GM18519 (cell line): ENCODE measurements around the gene MED4.

ENCODE experiments used
- ATAC-seq: cut with Tn5 transposase; IDR thresholded peaks from one replicate; pipeline ENCODE4 v1.9.1; 2021; ENCODE audit warnings: mild to moderate bottlenecking, moderate library complexity; ENCODE audit not compliant: unreplicated experiment, low FRiP score

MED4 gene, protein sequence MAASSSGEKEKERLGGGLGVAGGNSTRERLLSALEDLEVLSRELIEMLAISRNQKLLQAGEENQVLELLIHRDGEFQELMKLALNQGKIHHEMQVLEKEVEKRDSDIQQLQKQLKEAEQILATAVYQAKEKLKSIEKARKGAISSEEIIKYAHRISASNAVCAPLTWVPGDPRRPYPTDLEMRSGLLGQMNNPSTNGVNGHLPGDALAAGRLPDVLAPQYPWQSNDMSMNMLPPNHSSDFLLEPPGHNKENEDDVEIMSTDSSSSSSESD

DNA sequence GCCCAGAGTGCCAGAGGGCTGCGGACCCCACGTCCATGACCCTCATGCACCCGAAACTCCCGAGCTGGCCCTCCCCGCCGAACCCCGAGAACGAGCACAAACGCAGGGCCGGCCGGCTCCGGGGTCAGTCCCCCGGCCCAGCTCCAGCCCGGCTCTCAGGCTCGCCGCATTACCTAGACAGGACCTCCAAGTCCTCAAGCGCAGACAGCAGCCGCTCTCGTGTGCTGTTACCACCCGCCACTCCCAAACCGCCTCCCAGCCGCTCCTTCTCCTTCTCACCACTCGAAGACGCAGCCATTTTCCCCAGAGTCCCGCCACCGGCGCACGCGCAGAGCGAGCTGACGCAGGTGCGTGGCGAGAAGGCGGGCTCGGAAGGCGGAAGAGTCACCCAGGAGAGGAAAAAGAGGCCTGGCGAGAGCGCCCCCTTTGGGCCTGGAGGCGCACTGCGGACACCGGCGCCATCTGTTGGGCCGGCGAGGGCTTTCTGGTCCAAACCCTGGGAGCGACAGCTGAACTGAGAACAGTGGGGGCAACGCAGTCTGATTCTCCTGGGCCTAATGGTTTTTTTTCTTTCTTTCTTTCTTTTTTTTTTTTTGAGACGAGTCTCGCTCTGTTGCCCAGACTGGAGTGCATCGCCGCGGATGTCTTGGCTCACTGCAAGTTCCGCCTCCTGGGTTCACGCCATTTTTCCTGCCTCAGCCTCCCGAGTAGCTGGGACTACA, at the start of gene MED4:
MED4 (minus strand) TSS at position 324 of the 722 bp plus-strand sequence; CDS start at position 298, 26 bp downstream.
- ATAC-seq: peak; percentile 93

DNA sequence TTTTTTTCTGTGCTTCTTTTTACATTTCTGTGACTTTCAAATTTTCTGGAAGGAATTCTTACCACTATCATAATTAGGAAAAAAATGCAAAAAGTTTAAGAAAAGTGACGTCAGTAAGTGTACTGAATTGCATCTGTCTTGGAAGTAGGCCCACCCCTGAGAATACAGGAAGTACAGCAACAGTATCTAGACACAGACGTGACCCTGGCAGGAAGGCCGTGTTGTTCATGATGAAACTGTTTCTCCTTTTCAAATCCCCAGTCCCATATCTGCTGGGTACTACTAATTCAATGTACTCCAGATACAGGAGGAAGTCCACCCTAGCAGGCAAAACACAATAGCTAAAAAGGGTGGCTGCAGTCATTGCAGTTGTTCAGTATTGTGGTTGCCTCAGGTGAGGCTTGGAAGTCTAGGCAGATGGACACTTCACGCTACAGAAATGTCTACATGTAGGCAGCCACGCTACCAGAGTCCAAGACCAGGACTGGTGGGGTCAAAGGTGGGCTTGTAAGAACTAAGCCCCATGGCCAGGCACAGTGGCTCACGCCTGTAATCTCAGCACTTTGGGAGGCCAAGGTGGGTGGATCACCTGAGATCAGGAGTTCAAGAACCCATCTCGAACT, 49.6 kb upstream of the MED4 start:
- no peak for ATAC-seq

DNA sequence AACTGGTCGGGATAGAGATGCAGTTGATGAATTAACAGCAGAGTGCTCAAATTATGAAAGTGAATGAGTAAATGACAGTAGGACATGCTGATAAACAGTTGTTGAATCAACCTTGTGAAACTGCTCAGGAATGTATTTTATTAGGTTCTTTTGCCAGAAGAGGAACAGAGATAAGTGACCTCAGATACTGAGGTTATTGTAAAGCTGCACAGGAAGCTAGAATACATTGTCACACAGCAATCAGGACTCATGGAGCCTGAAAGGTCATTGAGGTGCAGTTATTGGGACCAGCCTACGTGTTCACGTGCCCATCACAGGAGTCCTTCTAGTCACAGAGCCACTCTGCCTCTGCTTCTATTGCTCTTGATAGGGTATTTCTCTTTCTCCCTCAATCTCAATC, 47.5 kb upstream of the MED4 start:
- ATAC-seq: peak; percentile 77

DNA sequence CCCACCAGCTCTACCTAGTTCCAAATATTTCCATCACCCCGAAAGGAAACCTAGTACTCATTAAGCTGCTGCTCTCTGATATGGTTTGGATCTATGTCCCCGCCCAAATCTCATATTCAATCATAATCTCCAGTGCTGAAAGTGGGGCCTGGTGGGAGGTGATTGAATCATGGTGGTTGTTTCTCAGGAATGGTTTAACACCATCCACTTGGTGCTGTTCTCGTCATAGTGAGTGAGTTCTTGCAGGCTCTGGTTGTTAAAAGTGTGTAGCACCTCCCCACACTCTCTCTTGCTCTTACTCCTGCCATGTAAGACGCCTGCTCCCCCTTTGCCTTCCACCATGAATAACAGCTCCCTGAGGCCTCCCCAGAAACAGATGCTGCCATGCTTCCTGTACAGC, 43.4 kb upstream of the MED4 start:
- no peak for ATAC-seq

DNA sequence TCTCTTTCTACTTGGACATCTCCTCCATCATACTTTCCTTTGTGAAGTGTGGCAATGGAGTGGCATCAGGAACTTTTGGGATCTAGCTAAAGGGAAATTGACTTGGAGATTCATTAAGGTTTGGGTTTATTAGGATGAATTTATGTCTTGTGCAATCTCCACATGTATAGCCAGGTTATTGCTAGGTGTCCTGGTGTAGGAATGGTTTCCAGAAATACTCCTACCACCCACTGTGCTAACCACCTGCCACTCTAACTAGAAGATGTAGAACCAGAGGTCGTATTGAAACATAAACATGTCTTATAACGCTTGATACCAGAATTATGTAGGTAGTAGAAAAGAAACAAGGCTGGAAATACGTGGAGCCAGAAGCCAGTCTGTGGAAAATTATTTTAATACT, 38.1 kb upstream of the MED4 start:
- no peak for ATAC-seq

DNA sequence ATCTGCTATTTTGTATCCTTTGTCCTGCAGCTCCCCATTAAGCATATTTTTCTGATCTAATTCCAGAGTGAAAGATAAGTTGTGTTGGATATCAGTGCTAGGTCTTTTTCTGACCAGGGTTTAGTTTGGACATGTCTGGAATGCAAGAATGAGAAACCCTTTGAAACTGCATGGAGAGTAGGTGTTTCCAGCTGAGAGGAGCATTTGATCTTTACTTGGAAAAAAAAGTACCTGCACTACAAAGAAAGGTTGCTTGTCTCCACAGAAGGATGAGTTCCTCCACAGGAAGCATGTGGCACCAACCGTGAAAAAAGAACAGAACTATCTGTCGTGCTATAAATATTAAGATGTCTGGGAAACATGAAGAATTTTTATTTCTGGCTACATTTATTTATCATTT, 36.6 kb upstream of the MED4 start:
- no peak for ATAC-seq

DNA sequence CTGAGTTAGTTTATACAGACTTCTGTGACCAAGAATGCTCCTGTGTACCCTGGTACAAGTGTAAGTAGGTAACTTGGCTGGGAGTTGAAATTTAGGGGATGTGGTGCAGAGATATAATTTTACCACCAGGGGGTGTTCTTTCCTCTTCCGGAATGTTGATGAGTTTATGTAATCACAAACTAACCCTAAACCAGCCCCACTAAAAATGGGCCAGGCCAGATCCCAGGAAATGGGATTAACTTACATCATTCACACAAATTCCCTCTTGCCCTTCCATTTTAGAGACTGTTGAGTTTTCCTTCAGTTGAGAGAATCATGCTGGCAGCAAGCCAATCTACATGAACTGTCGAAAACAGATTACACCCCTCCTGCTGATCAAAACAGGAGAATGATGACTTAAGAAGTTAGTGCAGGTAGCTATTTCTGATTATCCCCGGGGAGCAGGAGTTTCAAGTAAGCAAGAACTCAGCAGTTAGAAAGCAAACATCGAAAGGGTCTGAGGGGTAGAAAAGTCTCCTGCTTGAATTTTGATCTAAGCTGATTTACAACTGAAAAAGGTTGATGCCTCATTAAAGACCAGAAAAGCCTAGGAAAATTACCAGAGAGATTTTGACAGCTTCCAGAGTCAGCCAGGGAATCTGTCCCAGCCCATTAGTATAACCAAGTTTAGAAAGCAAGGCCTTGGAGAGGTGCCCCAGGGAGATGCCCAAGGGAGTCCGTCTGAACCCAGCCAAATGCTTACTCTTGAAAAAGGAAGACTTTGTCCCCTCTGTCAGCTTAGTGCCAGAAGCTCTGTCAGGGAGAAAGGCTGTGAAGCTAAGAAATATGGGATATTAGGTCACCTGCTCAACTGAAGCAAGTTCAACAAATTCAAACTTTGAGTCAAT, 32.3 kb upstream of the MED4 start:
- peak; percentile 59 for ATAC-seq

DNA sequence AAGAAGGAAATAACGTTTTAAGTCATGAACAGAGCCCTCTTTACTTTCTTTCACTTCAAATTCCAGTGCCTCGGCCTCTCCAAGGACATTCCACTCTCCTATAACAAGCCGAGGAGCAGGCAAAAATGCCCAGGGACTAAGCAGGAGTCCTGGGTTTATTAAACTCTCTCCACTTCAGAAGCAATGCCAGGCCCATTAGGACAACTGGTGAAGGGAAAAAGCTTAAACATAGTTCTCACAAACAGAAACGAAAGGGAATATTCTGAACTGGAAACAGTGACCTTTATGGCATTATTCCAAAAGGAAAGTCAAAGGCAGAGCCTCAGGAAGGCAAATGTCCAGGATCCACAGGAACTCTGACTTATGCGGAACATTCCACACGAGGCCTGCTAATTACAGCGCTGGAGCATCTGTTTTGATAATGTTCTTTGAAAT, 30.9 kb upstream of the MED4 start:
- ATAC-seq: no peak

DNA sequence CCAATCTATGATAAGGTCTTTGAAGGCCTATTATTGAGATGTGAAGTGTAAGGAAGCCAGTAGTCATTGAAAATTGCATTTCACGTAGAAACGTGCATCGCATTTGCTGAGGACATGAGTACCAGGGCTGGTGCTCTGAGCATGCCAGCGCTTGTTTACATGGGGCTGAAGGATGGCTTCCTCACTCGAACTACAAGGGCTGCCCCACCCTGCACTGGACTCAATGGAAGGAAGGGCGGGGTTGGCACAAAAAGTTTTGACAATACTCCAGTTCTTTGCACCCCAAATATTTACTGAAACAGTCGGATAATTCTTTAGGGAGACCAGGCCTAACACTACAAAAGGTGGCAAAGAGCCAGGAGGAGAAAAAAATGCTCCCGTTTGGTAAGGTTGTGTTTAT, 28.9 kb upstream of the MED4 start:
- no peak for ATAC-seq

DNA sequence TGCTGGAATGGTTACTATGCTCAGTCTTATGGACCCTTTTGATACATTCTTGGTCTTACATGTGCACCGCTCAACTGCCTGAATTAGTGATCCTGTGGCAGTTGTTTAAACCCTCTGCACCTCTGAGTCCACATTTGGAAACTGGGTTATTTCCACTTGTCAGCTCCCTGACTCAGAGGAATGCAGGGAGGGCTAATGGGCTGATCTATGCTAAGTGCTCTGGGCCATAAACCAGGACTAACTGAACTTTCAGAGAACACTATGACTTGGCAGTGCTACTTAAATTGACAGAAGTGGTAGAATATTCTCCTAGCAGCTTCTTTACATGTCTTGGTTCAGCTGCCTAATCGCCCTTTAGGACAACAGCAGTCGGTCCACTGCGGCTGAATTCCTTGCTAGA, 26.8 kb upstream of the MED4 start:
- no peak for ATAC-seq

DNA sequence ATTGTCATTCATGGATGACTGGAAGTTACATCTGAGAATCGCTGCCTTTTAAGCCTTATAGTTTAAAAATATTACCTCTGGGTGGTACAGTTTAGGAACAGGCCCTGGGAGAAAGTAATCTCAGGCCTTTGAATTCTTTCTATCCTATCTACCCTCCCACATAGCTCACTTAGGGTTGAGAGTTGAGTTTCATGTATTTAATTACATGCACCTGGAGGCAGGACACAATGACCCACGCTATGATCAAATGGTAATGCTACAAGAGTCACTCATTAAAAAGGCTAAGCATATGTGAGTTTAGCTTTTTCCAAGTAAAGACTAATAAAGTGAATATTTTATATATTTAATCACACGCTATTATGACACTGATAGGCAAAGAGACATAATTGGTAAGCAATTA, 25.3 kb upstream of the MED4 start:
- no peak for ATAC-seq

DNA sequence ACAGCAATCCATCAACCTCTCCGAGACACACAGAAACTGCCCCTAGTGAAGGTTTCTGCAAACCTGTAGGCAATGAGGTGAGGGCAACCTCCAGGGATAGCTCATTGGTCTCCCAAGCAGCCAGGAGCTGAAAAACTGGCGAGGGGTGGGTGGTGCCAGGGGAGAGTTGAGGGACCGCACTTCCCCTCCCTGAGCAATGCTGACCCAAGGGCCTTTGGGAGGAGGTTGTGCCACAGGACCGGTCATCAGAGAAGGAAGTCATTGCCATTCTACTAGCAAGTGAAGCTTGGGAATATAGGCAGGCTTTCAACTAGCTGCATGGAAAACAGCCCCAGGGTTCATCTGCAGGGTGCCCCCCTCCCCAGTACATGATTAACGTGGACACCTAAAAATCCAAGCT, 23.1 kb upstream of the MED4 start:
- ATAC-seq: no peak

DNA sequence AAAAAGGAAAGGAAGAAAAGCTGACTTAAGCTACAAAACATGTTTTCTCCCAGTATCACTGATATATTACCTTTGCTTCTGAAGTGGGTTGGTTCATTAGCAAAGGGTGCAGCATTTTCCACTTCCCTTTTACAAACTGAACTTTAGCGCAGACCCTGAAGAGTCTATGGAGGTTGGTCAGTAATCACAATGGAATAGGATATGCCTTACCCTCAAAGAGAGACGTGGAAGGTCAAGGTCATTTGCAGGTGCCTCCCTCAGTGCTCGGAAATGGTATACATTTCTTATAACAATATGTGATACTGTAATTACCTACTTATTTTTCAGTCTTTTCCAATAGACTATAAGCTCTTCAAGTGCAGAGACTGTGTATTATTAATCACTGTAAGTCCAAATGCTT, 21.9 kb upstream of the MED4 start:
- ATAC-seq: no peak

DNA sequence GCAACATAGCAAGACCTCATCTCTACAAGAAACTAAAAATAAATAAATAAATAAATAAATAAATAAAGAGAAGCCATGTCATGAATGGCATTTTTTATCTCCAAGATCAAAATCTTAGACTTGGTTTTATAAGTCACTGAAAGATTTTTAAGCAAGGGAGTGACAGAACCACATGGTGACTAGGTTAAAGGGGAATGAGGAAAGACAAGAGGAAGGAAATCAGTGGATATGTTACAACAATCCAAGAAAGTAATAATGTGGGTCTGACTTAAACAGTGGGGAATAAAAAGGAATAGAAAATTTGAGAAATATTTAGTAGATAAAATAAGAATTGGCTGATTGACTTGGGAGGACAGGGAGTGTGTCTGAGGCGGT, 18.8 kb upstream of the MED4 start:
- no peak for ATAC-seq

DNA sequence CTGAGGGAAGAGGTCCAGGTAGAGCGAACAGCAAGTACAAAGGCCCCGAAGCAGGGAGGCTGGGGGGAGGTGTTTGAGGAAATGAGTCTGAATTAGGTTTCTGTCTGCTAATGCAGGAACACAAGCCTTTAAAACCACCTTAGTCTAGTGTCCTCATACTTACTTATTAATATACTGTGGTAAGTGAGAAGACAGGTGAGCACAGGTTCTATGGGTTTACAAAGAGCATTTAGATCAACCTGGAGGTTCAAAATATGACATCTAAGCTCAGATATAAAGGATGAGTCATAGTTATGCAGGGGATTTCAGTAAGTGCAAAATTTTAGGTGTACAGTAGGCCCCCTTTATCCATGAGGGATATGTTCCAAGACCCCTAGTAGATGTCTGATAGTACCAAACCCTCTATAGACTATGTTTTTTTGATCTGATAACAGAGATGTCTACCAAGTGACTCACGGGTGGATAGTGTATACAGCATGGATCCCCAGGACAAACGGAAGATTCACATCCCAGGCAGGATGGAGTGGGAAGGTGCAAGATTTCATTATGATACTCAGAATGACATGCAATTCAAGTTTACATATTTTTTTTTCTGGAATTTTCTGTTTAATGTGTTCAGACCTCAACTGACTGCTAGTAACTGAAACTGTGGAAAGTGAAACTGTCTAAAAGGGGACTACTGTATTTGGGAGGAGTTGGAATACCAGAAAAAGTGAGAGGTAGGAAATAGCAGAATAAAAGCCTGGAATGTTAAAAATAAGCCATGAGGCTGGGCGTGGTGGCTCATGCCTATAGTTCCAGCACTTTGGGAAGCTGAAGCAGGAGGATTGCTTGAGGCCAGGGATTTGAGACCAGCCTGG, 18.2 kb upstream of the MED4 start:
- ATAC-seq: no peak

DNA sequence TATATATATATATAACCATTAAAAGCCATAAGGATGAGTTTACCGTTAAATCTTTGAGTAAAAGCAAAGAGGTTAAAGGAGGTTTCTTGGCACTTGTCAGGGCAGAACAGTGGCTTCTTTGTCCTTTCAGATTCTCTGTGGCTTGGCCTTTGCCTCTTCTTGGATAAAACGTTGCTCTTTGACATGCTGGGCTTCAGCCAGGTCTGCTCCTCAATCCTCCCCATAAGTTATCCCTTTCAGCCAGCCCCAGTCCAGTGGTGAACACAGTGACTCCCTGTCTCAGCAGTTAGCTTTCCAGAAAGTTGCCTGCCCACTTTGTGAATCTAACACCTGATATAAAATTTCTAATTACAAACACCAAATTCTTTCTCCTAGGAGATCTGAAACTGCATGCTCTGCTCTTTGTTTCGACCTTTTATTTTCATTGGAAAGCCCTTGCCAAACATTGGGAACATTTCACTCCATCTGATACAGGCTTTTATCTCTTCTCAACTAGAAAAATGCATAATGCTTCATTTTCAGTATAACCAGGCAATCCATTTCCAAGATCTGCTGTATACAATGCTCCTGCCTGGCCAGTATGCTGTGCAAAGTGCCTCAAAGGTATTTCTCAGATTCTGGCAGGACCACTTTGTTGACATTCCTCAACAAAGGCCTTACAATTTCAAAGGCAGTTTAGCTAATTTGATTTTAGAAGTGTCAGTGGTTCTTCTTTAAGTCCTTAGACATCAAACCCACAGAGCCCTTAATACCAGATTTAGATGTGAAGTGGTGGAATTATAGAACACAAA, 16.2 kb upstream of the MED4 start:
- ATAC-seq: no peak

DNA sequence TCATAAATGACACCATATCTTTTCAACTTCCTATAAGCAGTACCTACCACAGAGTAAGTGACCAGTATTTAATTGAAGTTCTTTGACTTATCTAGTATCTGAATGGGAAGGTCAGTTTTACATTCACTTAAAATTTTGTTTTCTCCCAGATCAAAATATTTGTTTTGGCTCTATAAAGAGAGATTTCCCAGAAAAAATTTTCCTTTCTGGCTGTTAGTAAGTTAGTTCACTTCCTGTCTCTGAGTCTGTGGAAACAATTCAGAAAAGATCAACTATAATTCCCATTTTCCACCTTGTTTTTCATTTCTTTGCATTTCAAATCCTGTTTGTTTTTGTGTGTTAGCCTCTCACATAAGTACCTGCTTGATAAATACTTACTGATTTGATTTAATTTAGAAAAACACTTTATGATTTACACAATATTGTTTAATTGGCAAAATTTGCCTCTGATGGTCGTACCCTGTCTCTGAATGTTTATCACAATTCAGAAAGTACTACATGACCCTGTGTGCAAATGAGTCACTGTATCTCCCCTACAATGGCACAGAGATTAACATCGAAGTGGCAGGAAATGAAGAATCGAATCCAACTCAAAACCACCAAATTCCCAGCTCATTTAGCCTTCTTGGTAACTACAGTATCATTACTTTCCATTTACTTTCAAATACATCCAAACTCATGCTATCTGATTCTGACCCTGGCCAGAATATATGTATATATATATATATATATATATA, 15.4 kb upstream of the MED4 start:
- no peak for ATAC-seq

DNA sequence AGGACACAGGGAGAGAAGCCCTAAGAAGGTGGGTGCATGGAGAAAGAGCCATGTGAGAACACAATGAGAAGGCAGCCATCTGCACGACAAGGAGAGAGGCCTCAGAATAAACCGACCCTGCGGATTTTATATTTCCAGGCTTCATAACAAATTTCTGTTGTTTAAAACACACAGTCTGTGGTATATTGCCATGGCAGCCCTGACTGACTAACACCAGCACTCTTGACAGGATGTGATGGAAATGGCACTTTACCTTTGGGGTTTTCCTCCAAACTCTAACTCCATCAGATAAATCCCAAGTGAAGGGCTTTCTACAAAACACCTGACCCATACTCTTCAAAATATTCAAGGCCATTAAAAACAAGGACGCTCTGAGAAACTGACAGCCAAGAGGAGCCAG, 13.2 kb upstream of the MED4 start:
- ATAC-seq: no peak

DNA sequence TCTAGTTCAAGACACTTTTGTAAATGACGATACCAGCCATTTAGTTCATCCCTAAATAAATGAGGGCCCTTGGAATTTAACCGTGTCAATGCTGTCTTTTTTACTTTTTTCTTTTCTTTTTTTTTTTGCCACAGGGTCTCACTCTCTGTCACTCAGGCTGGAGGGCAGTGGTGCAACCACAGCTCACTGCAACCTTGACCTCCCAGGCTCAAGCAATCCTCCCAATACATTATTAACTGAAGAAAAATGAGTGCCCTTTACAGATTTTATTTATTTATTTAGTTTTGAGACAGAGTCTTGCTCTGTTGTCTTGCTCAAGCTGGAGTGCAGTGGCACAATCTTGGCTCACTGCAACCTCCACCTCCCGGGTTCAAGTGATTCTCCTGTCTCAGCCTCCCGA, 2.9 kb upstream of the MED4 start:
- ATAC-seq: no peak
